GM12878 (cell line): ENCODE measurements around the gene CEP135. TPM values are rescaled to one million over a fixed set of nuclear protein-coding genes. Genes with fewer than 3 reads are reported as not detected.

ENCODE experiments used
- ATAC-seq: fragments of 200-7000 bp; cut with Tn5 transposase; 3 replicates; pipeline ENCODE4 v1.9.1; 2020; ENCODE audit warnings: mild to moderate bottlenecking, moderate library complexity
- BruUV-seq: library from RNA; stranded (reverse); fragments of 400-500 nt; replicated peaks from 2 replicates; lab custom pipeline; 2021; lab: Mats Ljungman, UMichigan
- CTCF ChIA-PET: fragments of 300-600 bp; sonication (Branson Sonifier 250); formaldehyde crosslinking; extraction: SDS; loops from one replicate; lab custom pipeline; 2021; ENCODE audit warnings: inconsistent platforms; lab: Yijun Ruan, JAX
- POLR2A ChIA-PET: fragments of 350-600 bp; formaldehyde crosslinking; extraction: SDS; loops from one replicate; lab custom pipeline; 2021; ENCODE audit warnings: inconsistent platforms; lab: Charles Lee
- RAD21 ChIA-PET: fragments of 300-600 bp; sonication (Branson Sonifier 250); formaldehyde crosslinking; loops from one replicate; lab custom pipeline; 2023; ENCODE audit warnings: antibody characterized with exemption; ENCODE audit not compliant: unreplicated experiment; lab: Charles Lee
- SMC1A ChIA-PET: fragments of 300-600 bp; sonication (Branson Sonifier 250); formaldehyde crosslinking; loops from one replicate; lab custom pipeline; 2023; ENCODE audit not compliant: unreplicated experiment, uncharacterized antibody; lab: Charles Lee
- DNase-seq: peaks from one replicate; pipeline ENCODE4 v3.0.0-alpha.2; 2011; ENCODE audit warnings: low read depth, low spot score
- FAIRE-seq: peaks from 3 replicates; lab custom pipeline; 2011; peaks lifted over from hg19 to GRCh38; lab: Jason Lieb, UNC
- H2AFZ ChIP-seq: 2 replicates; pipeline ENCODE4 v1.6.0; 2011; ENCODE audit warnings: low read depth, low read length, control low read depth; ENCODE audit not compliant: control insufficient read depth
- H3K27ac ChIP-seq: 2 replicates; pipeline ENCODE4 v1.5.1; 2011; ENCODE audit warnings: control low read depth; ENCODE audit not compliant: control insufficient read depth, insufficient read depth
- H3K27me3 ChIP-seq, 2 experiments: replicated peaks in 1 of 2; 2 replicates each; pipeline versions ENCODE4 v1.6.0 to v1.6.1; 2011; ENCODE audit warnings: low read length in 1 of 2; ENCODE audit not compliant: control insufficient read depth in 2 of 2, insufficient read depth in 2 of 2
- H3K36me3 ChIP-seq, 2 experiments: 2 replicates each; pipeline ENCODE4 v1.5.1; 2011; ENCODE audit warnings: low read length in 1 of 2; ENCODE audit not compliant: control insufficient read depth in 2 of 2, insufficient read depth in 2 of 2
- H3K4me1 ChIP-seq: 2 replicates; pipeline ENCODE4 v1.6.1; 2011; ENCODE audit warnings: mild to moderate bottlenecking, low read length, moderate library complexity, mixed read lengths; ENCODE audit not compliant: control insufficient read depth, insufficient read depth
- H3K4me2 ChIP-seq: 2 replicates; pipeline ENCODE4 v1.6.0; 2011; ENCODE audit warnings: control low read depth; ENCODE audit not compliant: control insufficient read depth, insufficient read depth
- H3K4me3 ChIP-seq: fragments of 200-600 bp; sonication (generic); 2 replicates; pipeline ENCODE4 v1.5.1; 2016
- H3K79me2 ChIP-seq: 2 replicates; pipeline ENCODE4 v1.6.0; 2011; ENCODE audit warnings: low read length; ENCODE audit not compliant: control insufficient read depth, insufficient read depth
- H3K9ac ChIP-seq: 2 replicates; pipeline ENCODE4 v1.8.0; 2011; ENCODE audit warnings: low read length, control low read depth, mixed read lengths; ENCODE audit not compliant: control insufficient read depth, insufficient read depth
- H3K9me3 ChIP-seq: replicated peaks from 3 replicates; pipeline ENCODE4 v1.5.1; 2011; ENCODE audit warnings: mild to moderate bottlenecking, low read length; ENCODE audit not compliant: control insufficient read depth, insufficient read depth
- H4K20me1 ChIP-seq: 2 replicates; pipeline ENCODE4 v1.6.0; 2011; ENCODE audit not compliant: control insufficient read depth, insufficient read depth
- ATF2 ChIP-seq: IDR thresholded peaks from 2 replicates; pipeline ENCODE4 v1.6.1; 2012; ENCODE audit warnings: low read length, inconsistent platforms
- CREM ChIP-seq: IDR thresholded peaks from 2 replicates; pipeline ENCODE4 v1.6.1; 2014; ENCODE audit warnings: antibody characterized with exemption, low read depth
- EED ChIP-seq: sonication (generic); IDR thresholded peaks from 2 replicates; pipeline ENCODE4 v1.6.1; 2016; ENCODE audit warnings: antibody characterized with exemption, low read depth
- EZH2 ChIP-seq: IDR thresholded peaks from 2 replicates; pipeline ENCODE4 v1.6.1; 2012; ENCODE audit warnings: low read depth, mild to moderate bottlenecking, control low read depth, inconsistent platforms, low read length, borderline replicate concordance; ENCODE audit not compliant: control insufficient read depth
- FOXM1 ChIP-seq: IDR thresholded peaks from 2 replicates; pipeline ENCODE4 v1.6.1; 2012; ENCODE audit warnings: low read depth, mild to moderate bottlenecking, inconsistent platforms, low read length, moderate library complexity
- HDGF ChIP-seq: fragments of 450-650 bp; IDR thresholded peaks from 2 replicates; pipeline ENCODE4 v1.6.1; 2016; ENCODE audit warnings: antibody characterized with exemption
- IKZF2 ChIP-seq, 2 experiments: fragments of 450-650 bp; IDR thresholded peaks; 2 replicates each; pipeline ENCODE4 v1.6.1; 2017; ENCODE audit warnings: mild to moderate bottlenecking in 2 of 2, moderate library complexity in 2 of 2
- MEF2A ChIP-seq: IDR thresholded peaks from 2 replicates; pipeline ENCODE4 v1.6.1; 2011; ENCODE audit warnings: low read depth, mild to moderate bottlenecking, low read length, moderate library complexity; ENCODE audit not compliant: insufficient read depth
- MTA3 ChIP-seq: IDR thresholded peaks from 2 replicates; pipeline ENCODE4 v1.6.1; 2012; ENCODE audit warnings: low read length, inconsistent platforms, borderline replicate concordance
- NBN ChIP-seq: fragments of 450-650 bp; IDR thresholded peaks from 2 replicates; pipeline ENCODE4 v1.6.1; 2016
- NFIC ChIP-seq: IDR thresholded peaks from 2 replicates; pipeline ENCODE4 v1.6.1; 2012; ENCODE audit warnings: low read depth, mild to moderate bottlenecking, inconsistent platforms, low read length, moderate library complexity
- NFXL1 ChIP-seq: fragments of 450-650 bp; IDR thresholded peaks from 2 replicates; pipeline ENCODE4 v1.6.1; 2017; ENCODE audit warnings: antibody characterized with exemption, mild to moderate bottlenecking, borderline replicate concordance
- NR2C1 ChIP-seq: fragments of 450-650 bp; IDR thresholded peaks from 2 replicates; pipeline ENCODE4 v1.6.1; 2017; ENCODE audit warnings: antibody characterized with exemption, mild to moderate bottlenecking, moderate library complexity
- NR2C2 ChIP-seq: IDR thresholded peaks from 2 replicates; pipeline ENCODE4 v1.6.1; 2011; ENCODE audit warnings: borderline replicate concordance, low read depth; ENCODE audit not compliant: control insufficient read depth, insufficient read length
- POLR2AphosphoS2 ChIP-seq: IDR thresholded peaks from 2 replicates; pipeline ENCODE4 v1.6.1; 2011; ENCODE audit warnings: low read depth, mild to moderate bottlenecking, low read length, improper control_type of control experiment, moderate library complexity
- RUNX3 ChIP-seq: IDR thresholded peaks from 2 replicates; pipeline ENCODE4 v1.6.1; 2012; ENCODE audit warnings: low read length, inconsistent platforms
- SMAD1 ChIP-seq: fragments of 450-650 bp; IDR thresholded peaks from 2 replicates; pipeline ENCODE4 v1.6.1; 2018; ENCODE audit warnings: mild to moderate bottlenecking, low read depth; ENCODE audit not compliant: partially characterized antibody
- TARDBP ChIP-seq: IDR thresholded peaks from 2 replicates; pipeline ENCODE4 v1.6.1; 2016; ENCODE audit warnings: borderline replicate concordance
- TCF7 ChIP-seq: IDR thresholded peaks from 2 replicates; pipeline ENCODE4 v1.6.1; 2014; ENCODE audit warnings: antibody characterized with exemption, borderline replicate concordance
- ZNF384 ChIP-seq: IDR thresholded peaks from 2 replicates; pipeline ENCODE4 v1.6.1; 2012; ENCODE audit warnings: low read depth, mild to moderate bottlenecking, low read length, improper control_type of control experiment, borderline replicate concordance
- WGBS: methylation state at CpG from one replicate; pipeline ENCODE4 v1.1.6; 2016; ENCODE audit warnings: low lambda C conversion rate; ENCODE audit not compliant: insufficient replicate concordance, insufficient coverage; ENCODE audit errors: missing lambda C conversion rate; 5-methylcytosine and 5-hydroxymethylcytosine counted together
- in situ Hi-C: fragments of 300-500 bp; cut with MboI; formaldehyde crosslinking; loops from 9 replicates; pipeline ENCODE4 v1.14.3; 2018; ENCODE audit warnings: mixed read lengths
- intact Hi-C: fragments of 100-400 bp; cut with micrococcal nuclease; formaldehyde crosslinking; loops from one replicate; pipeline ENCODE4 v1.14.2; 2022; ENCODE audit not compliant: unreplicated experiment
- polyA plus RNA-seq, 11 experiments: library from polyadenylated mRNA; depleted of rRNA in 4 of 11; unstranded in 6 of 11; stranded (reverse) in 5 of 11; fragments of >200 nt; fragmentation: Nextera tagmentation in 4 of 11; fragmentation: Illumina TruSeq in 1 of 11; extraction: Ambion mirVana in 4 of 11; extraction: Trizol in 1 of 11; gene quantifications; 1 replicate in 1 of 11; 2 replicates in 10 of 11; pipeline versions ENCODE4 v1.2.1 to v1.2.3, GENCODE V29; 2011 to 2016; ENCODE audit warnings: inconsistent platforms in 2 of 11, missing spikeins in 2 of 11, low read depth in 1 of 11
- total RNA-seq, 4 experiments: library from RNA; depleted of rRNA in 3 of 4; stranded (reverse); fragments of >200 nt in 3 of 4; fragmentation: Illumina TruSeq in 1 of 4; extraction: Trizol in 1 of 4; gene quantifications; 2 replicates each; pipeline versions ENCODE4 v1.2.1 to v1.2.3, GENCODE V29; 2013 to 2021

Gene CEP135
- total and polyA plus RNA-seq, 10 of the 15 experiments (the other 5 are each of a cell fraction or from before 2014, with no cell fraction given), result 2.9 to 13.6 (median 10.1) TPM

- TF ChIP-seq SMAD1, result no peak
- TF ChIP-seq NR2C1, result peak; percentile 23; the same call in 1 of the 2 replicates
- TF ChIP-seq CREM, result peak; percentile 33; the same call in 1 of the 2 replicates
- TF ChIP-seq ATF2, result no peak; the same call in 1 of the 2 replicates
- TF ChIP-seq ZNF384, result no peak
- no peak for TF ChIP-seq EZH2
- no peak for TF ChIP-seq POLR2AphosphoS2
Measured at GRCh38 chr4:55947254-55947882, 1.4 kb upstream of the CEP135 start (continued).

DNA sequence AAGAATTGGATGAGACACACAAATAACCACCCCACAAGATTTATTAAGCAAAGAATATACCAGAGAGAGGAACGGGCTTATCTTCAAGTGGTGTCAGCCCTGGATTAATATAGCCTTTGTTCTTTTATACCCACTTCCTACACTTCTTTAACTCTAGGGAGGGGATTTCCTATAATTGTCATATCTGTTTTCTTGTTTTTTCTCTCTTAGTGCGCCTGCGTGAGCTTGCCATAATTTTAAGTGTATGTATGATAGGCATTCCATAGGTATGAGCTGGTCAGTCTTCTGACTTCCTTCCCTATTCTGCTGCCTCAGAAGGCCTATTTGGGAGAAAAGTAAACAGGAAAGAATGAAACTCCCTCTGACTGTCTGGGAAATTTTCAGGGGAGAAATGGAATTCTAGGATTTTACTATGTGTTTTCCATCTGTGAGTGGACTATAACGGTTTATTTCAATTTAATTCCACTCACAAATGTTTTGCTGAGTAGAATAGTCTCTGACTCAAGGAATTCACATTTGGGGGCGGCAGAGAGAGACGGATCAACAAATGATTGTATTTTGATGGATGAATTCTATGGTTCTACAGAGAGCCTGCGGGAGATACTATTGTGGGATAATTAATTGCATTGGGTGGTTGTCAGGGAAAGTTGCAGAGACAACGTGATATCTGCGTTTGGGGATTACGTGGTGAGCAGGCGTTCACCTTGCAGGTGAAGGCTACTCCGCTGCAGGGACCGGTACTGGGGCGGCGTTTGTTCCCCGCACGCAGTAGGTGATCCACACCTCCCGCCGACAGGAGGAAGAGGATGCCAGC lies 626 bp upstream of the CEP135 start:
- peak; percentile 59 for DNase-seq
- TF ChIP-seq MTA3 (0 out of 2 replicates have a peak, but pooled peaks have one; percentile 82), MEF2A (0 out of 2 replicates have a peak, but pooled peaks have one; percentile 1), NFXL1 (no peak), NR2C2 (no peak), TCF7 (0 out of 2 replicates have a peak, but pooled peaks have one; percentile 13), HDGF (no peak), EED (no peak), NFIC (peak; percentile 55; the same call in 1 of the 2 replicates), NBN (0 out of 2 replicates have a peak, but pooled peaks have one; percentile 64), TARDBP (no peak), IKZF2 (IDR thresholded peaks at IDR 0.05) (peak; percentile 72 to 73; a peak in 1 of 4 replicates), FOXM1 (0 out of 2 replicates have a peak, but pooled peaks have one; percentile 12), RUNX3 (peak; percentile 5; the same call in 1 of the 2 replicates)

More for the DNA sequence above, 626 bp upstream of the CEP135 start:
- Histone ChIP-seq H3K9ac (peak overlapping the region; percentile 82), H4K20me1 (no peaks in the 10 kb centered on the region), H3K27ac (peak overlapping the region; percentile 95), H3K9me3 (no peaks in the 10 kb centered on the region), H2AFZ (peak overlapping the region; percentile 91), H3K36me3 (0 out of 4 replicates have a peak, but pooled peaks cover 0 to under 1% of the 10 kb centered on the region in 2 experiments), H3K4me1 (no peaks in the 10 kb centered on the region), H3K27me3 (no peaks in the 10 kb centered on the region), H3K4me3 (peak overlapping the region; percentile 76), H3K79me2 (peaks cover 30% of the 10 kb centered on the region), H3K4me2 (peak overlapping the region; percentile 97)
- in situ Hi-C loops (loop anchor here (5.0 to 10.0 kb wide), 2 partner anchors 99 to 347 kb away; a partner anchor contains a TSS), intact Hi-C loops (loop anchor here (1.0 to 5.0 kb wide), 5 partner anchors 44 to 1029 kb away; partner anchors contain the start of genes AASDH, NOA1 and POLR2B)
- ChIA-PET CTCF (interaction anchor here (0.6 to 3.6 kb wide), 36 partner anchors 8 to 604 kb away, joined by 3 to 49 read pairs (median 4); partner anchors contain the start of genes AASDH, PAICS, PPAT and SRD5A3), POLR2A (interaction anchor here (0.6 to 1.5 kb wide), 10 partner anchors 25 to 1023 kb away, joined by 3 to 4 read pairs (median 4); partner anchors contain the start of genes PPAT and TMEM165), RAD21 (interaction anchor here (0.6 to 4.6 kb wide), 32 partner anchors 8 to 1029 kb away, joined by 3 to 72 read pairs (median 5); partner anchors contain the start of genes AASDH, EXOC1, NOA1 and PAICS), SMC1A (interaction anchor here (0.7 to 3.1 kb wide), 28 partner anchors 8 to 488 kb away, joined by 3 to 21 read pairs (median 4); partner anchors contain the start of genes EXOC1, PAICS and PPAT)
- no TSS peak for BruUV-seq
- under 1% methylated on average over 19 of the region's 19 CpGs for WGBS
- FAIRE-seq (peak; percentile 23), ATAC-seq (peak; percentile 51)
